Measurements from ENCODE around the gene ZNF865.
A peak's percentile ranks its signal among the peaks of the same experiment; 100 is the strongest.

Gene ZNF865

DNA sequence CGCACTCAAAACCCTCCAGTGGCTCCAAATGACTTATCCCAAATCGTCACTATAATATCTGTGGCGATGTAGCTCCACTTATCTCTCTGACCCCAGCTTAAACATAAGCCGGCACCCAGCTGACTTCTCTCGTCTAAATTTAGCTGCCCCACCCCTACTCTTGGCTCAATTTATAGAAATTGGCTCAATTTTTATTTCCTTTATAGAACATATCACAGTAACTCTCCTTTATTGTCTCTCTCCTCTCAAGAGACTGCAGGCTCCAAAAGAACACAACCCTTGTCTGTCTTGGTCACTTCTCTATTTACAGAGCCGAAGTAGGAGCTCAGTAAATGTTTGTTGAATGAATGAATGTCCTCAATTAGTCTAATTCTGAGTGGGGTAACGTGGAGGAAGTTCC is 18.1 kb downstream of the ZNF865 start:
- DNase-seq (ENCODE audit: low spot score) = no peak

DNA sequence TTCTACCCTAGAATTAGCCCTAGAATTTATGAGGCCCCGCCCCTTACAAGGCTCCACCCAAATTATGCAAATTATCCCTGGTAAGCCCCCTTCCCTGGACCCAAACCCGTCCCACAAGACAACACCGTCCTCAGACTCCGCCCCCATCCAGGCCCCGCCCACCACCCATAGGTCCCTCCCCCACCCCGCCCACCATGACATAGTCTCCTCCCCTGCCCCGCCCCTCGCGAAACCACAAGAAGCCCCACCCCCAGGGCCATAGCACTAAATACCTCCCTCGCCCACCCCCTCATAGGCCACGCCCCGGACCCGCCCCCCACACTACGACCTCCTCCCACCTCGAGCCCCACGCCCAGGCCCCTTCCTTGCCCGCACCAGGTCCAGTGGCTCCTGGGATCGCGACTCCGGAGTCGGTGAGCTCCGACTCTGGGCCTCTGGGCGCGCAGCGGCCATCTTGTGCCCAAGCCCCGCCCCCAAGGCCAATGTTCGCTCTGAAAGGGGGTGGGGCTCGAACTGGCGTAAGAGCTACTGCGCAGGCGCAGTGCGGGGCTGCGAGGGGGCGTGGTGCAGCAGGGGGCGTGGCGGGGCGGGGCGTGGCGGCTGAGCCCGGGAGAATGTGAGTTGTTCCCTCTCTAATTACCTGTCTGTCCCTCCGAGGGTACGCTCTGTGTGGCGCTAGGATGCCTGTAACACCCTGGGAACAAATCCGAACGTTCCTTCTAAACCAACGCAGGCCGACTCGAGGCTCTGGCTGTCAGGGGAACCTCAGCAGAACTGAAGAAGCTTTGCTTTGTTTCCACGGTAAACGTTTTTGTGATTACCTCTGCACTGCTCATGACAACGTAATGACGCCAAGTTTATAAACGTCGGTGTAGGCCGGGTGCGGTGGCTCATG is 18.9 kb downstream of the ZNF865 start, which contains the start of gene ZNF784:
TSS of gene ZNF784 (minus strand) at position 458 of the 895 bp plus-strand sequence. CDS start at position 453, 5 bp downstream.
- peak; percentile 96 for DNase-seq (ENCODE audit: low spot score)

DNA sequence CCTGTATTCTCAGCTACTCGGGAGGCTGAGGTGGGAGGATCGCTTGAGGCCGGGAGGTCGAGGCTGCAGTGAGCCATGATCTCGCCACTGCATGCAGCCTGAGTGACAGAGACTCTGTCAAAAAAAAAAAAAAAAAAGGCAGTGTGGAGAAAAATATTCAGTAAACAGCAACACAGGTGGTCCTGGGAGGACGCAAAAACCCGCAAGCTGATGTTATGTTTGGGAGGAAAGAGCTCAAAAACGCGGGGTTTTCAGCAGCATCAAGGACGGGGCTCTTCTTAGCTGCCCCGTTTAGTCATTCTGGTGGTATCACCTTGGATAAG is 19.5 kb downstream of the ZNF865 start:
- DNase-seq (ENCODE audit: low spot score) = no peak

DNA sequence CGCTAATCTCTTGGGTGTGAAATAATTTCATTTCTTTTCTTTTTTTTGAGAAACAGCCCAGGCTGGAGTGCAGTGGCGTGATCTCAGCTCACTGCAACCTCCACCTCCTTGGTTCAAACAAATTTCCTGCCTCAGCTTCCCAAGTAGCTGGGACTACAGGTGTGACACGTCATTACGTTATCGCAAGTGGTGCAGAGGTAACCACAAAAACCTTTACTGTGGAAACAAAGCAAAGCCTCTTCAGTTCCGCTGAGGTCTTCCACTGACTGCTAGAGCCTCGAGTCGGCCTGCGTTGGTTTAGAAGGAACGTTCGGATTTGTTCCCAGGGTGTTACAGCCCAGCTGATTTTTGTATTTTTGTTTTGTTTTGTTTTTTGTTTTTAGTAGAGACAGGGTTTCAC is 20.9 kb downstream of the ZNF865 start:
- no peak for DNase-seq (ENCODE audit: low spot score)

DNA sequence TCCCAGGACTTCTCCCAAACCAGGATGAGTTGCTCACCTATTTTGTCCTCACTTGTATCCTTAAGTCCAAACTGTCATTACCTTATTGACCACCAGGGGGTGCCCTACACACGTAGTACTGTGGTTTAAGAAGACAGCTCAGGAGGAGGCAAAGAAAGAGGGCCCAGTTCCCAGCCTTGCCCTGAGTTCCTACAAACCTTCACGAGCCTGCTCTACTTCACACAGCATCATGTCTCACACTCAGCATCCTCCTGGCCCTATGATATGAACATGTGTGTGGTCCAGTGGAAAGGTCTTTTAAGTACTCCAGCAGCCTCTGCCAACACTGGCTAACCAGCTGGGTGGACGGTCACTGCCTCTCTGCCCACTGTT is 27.0 kb downstream of the ZNF865 start:
- DNase-seq (ENCODE audit: low spot score) = no peak

DNA sequence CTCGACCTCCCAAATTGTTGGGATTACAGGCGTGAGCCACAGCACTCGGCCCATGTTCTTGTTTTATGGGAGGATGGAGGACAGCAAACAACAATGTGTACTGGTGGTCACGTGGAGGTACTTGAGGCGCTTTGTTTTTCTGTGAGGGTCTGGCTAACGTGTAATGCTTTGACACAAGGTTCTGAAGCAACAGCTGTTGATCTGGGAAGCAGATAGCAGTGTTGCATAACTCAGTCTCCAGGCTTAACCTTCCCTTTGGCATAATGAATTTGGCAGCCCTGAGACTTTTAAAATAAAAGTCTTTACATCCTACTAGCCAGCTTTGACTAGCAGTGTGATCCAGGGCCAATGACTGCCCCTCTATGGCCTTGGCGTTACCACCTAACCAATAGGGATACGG is 28.4 kb downstream of the ZNF865 start:
- no peak for DNase-seq (ENCODE audit: low spot score)

DNA sequence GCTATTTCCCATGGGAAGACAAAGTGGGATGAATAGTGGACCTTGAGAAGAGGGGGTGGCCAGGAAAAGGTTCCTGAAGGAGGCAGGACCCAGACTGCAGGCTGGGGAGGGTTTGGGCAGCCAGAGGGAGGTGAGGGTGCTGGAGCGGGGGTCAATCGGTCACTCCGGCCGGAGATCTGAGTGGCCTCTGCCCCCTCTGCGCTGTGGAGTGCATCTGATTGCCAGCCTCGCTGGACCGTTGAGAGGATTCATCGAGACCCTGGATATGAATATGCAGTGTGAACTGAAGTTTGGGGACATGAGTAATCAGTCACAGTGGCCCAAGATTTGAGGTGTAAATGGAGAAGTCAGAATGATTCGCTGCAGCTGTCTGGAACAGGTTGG is 29.9 kb downstream of the ZNF865 start:
- no peak for DNase-seq (ENCODE audit: low spot score)

DNA sequence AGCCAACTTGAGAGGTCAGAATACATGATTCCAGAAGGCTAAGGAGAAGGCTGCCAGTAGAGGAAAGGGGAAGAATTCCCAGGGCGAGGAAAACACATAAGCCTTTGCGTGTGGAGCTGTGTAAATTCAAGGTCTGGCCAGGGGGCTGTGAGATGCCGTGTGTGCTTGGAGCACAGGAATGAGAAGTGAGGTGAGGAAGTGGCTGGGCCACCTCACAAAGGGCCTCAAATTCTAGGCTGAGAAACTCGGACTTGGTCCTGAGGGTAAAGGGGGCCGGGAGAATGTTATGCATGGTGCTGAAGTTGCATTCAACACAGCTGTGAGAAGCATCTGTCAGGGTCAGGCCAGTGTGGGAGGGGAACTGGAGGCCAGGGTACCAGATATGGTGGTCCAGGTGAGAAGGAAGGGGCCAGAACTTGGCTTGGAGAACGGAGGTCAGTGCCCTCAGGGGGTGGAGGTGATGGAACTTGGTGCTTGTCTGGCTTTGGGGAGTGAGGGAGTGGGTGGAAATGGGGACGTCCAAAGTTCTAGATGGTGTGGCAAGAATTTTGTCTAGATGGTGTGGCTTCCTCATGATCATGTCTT is 30.5 kb downstream of the ZNF865 start:
- no peak for DNase-seq (ENCODE audit: low spot score)

DNA sequence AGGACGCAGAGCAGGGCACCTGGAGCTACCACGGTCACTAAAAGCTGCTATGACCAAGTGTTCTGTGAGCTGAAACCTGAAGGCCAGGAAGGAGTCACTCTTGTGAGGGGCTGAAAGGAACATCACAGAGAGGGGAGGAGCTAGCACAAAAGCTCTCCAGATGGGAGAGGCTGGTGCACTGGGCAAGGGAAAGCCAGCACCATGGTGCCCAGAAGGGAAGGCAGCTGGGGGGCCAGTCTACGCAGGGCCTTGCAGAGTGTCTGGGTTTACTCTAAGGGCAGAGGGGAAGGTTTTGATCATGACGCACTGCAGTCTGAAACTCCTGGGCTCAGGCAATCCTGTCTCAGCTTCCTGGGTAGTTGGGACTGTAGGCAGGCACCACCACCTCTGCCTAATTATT is 31.3 kb downstream of the ZNF865 start:
- DNase-seq (ENCODE audit: low spot score) = no peak

DNA sequence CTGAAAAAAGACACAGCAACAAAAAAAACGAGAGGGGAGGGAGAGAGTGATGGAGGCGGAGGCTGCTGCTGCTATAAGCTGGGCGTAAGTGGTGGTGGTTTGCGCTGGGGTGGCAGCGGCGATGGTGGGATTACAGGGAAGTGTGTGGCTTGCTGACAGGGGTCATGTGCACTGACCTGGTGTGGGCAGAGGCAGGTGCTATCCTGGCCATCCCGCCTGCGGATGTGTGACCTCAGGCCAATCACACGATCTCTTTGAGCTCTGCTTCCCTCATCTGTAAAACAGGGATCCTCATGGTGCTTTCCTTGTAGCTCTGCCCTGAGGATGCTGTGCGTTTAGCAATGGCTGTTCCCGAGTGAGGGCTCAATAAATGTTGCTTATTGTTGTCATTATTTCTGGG is 32.1 kb downstream of the ZNF865 start:
- no peak for DNase-seq (ENCODE audit: low spot score)

DNA sequence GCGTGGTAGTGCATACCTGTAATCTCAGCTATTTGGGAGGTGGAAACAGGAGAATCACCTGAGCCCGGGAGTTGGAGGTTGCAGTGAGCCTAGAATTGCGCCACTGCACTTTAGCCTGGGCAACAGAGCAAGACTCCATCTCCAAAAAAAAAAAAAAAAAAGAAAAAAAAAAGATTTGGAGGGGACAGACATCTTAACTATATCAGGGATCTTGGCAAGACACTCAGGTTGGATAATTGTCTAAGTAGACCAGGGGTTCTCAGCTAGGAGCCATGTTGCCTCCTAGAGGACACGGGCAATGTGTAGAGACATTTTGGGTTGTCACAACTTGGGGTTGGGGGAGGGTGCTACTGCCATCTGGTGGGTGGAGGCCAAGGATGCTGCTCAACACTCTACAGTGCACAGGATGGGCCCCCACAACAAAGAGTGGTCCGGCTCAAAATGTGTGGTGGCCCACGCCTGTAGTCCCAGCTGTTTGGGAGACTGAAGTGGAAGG is 33.5 kb downstream of the ZNF865 start:
- no peak for DNase-seq (ENCODE audit: low spot score)

DNA sequence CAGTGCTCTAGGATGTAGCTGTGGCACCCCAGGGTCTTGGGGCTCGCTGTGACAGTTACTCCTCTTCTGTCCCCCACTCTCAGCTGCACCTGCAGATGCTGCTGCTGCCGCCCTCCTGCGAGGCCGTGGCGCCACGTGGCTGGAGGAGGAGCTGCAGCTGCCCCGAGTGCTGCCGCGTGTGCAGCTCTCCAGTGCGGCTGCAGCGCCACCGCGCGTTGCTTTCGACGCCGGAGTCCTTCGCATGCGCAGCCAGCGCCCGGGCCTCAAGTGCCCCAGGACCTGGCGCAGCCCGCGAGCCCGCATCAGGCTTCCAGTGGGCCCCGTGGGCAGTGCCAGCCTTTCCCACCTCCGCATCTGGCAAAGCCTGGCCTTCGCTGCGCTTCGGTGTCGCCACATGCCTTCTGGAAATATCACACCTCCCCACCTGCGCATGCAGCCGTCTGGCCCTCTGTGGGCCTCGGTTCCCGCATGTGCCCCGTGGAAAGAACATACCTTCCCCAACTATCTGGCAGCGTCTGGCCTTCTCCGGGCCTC is 34.7 kb downstream of the ZNF865 start:
- DNase-seq (ENCODE audit: low spot score) = peak; percentile 82

DNA sequence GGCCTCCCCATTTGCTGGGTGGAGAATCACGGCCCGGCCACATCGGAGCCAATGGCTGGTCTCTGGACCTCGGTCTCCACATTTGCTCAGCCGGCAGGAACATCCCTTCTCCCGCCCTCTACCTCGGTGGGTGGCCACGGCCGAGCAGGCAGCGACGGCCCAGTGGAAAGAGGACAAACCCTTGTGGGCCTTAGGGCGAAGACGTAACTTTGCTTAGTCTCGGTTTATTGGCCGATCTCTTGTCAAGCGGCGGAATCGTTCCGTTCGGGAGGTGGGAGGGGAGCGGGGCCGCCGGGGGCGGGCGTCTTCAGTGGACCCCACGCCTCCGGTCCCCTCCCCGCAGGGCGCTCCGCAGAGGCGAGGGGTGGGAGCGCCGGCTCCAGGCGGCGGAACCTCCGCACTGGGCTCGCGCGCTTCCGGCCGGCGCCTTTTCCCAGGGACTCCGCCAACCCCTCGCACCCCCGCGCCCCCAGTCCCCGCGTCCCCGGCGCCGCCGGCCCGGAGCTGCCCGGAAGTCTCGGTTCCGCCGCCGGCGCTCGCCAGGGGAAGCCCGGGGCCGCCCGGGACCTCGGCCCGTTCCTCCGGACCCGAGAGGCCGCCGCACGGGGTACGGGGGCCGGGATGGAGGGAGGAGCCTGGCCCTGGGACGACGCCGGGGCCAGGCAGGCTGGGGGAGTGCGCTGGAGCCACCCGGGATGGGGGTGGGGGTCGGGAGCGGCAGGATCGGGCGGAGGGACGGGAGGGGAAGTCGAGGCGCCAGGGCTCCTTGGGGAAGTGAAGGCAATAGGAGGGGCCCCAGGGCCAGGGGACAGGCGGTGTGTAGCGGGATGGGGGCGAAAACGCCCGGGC is 35.4 kb downstream of the ZNF865 start, which contains the start of gene ZNF580:
TSS of gene ZNF580 (plus strand) at position 426 of the 849 bp plus-strand sequence. CDS start 1,507 bp downstream, outside the sequence.
- DNase-seq (ENCODE audit: low spot score) = no peak

DNA sequence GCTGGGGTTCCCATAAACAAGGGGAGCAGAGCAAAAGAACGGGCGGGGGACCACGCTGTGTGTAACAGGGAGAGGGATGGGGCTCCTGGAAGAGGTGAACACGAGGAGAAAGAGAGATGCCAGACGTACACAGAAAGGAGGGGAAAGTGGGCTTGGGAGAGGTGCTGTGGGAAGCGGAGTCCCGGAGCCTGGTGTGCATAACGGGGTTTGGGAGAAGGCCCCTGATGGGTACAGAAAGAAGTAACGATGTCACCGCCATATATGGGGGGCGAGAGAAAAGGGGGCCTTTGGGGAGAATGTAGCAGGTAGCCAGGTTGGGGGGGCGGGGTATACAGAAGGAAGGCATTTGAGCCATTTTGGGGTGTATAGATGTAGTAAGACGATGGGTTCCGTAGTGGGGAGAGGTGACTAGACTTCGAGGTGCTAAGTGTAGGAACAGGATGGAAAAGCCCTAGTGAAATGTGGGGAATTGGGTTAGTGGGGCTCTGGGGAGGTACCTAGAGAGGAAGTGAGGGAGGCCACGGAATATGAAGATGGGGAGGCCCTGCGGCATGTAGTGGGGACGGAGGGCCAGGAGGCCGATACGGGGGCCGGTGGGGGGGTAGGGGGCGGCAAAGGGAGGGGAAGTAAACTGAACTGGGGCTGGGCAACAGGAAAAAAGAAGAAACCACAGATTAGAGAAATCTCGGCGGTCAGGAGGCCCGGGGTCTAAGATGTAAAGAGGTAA is 36.1 kb downstream of the ZNF865 start:
- no peak for DNase-seq (ENCODE audit: low spot score)

DNA sequence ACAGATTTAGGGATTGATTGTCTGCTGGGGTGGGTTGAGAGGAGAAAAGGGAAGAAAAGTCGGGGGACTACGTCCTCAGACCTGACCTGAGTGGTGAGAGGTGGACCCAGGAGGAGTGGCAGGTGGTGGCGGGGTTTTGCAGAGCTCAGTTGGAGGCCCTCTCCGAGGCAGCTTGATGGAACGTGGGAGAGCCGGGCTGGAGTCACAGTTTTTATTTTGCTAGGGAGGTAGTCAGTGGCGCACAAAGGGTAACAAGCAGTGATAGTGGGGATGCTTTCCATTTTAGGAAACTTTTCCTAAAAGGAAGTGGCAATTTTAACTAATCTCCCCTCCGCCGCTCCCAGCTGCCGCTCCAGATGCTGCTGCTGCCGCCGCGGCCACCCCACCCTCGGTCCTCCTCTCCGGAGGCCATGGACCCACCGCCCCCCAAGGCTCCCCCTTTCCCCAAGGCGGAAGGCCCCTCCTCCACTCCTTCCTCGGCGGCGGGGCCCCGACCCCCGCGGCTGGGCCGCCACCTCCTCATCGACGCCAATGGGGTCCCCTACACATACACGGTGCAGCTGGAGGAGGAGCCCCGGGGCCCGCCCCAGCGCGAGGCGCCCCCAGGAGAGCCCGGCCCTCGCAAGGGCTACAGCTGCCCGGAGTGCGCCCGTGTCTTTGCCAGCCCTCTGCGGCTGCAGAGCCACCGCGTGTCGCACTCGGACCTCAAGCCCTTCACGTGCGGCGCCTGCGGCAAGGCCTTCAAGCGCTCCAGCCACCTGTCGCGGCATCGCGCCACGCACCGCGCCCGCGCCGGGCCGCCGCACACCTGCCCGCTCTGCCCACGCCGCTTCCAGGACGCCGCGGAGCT is 36.9 kb downstream of the ZNF865 start:
- no peak for DNase-seq (ENCODE audit: low spot score)

DNA sequence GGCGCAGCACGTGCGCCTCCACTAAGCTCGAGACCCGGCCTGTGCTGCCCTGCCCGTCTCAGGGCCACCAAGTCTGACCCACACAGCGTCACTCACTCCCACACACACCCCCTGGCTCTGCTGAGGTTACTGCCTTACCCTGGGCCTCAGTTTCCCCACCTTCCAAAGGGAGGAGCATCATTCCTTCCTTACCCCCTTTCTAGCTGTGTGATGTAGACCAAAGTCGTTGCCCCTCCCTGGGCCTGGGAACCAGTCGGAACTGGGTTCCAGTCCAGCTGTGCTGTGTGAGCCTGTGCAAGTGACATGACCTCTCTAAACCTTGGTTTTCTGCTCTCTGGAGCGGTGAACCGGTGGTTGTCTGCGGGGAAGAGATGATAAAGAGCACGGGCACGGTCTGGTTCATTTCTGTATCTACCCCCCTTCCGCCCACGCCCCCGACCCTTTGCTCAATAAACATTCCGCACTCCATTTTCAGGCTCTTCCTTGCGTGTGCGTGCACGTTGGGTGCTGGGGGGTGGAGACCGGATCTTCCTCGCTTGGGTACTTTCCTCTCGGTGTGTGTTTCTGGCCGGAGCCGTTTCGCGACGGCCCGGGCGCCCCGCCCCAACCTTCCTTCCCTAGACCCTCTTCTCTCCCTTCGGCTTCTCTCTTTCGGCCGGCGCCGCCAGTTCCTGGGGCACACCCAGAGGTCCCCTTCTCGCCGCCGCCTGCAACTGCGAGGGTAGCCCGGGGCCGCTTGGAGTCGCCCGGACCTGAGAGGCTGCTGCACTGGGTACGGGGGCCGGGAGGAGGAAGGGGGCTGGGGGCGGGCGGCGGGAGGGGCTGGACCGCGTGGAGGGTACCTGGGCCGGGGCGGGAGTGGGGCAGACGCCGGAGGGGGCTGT is 37.8 kb downstream of the ZNF865 start, which contains the start of gene ZNF581:
TSS of gene ZNF581 (plus strand) at position 647 of the 884 bp plus-strand sequence. CDS start 923 bp downstream, outside the sequence.
- DNase-seq (ENCODE audit: low spot score) = peak; percentile 72

DNA sequence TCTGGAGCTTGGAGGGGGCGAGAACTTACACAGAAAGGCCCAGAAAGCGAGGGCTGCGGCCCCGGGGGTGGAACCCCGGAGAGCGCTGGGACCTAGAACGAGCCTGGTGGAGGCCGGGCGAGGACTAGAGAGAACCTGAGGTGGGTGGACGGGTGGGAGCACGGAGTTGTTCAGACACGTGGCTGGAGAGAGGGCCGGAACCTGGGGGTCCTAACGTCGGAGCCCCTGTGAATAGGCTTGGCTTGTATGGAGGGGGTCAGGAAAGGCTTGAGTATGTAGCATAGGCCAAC is 38.4 kb downstream of the ZNF865 start:
- DNase-seq (ENCODE audit: low spot score) = no peak

DNA sequence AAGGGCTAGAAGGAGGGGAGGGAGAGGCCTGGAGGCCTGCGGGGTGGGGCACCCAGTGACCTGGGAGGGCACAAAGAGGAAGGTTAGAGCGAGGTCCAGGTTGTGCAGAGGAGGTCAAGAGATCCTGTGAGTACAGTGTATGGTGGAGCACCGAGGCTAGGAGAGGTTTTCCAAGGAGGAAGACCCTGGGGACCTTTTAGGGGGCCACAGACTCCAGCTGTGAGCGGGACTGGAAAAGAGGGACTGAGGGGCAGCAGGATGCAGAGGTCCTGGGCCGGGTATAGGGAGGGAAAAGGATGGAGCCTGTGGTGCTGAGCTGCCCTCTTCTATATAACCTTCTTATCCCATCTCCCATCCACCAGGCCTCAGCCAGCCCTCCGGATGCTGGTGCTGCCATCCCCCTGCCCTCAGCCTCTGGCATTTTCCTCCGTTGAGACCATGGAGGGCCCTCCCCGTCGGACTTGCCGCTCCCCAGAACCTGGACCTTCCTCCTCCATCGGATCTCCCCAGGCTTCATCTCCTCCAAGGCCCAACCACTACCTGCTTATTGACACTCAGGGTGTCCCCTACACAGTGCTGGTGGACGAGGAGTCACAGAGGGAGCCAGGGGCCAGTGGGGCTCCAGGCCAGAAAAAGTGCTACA is 38.9 kb downstream of the ZNF865 start:
- DNase-seq (ENCODE audit: low spot score) = no peak

DNA sequence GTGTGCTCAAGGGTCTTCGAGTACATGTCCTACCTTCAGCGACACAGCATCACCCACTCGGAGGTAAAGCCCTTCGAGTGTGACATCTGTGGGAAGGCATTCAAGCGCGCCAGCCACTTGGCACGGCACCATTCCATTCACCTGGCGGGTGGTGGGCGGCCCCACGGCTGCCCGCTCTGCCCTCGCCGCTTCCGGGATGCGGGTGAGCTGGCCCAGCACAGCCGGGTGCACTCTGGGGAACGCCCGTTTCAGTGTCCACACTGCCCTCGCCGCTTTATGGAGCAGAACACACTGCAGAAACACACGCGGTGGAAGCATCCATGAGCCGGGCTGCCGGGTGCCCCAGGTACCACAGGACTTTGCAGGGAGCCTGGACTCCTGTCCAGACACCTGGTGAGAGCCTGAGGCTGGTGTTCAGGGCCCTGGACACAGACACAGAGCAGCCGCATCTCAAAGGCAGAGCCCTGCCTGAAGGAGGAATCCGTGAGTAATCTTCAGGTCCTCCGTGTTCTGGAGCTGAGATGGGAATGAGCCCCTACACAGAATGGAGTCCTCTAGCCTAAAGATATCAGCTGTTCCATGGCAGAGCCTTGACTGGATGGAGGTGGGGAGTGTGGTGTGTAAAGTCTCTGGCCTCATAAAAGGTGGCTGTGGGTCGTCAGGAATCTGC is 39.5 kb downstream of the ZNF865 start:
- DNase-seq (ENCODE audit: low spot score) = no peak
